Parathyroid adenoma (tissue), 2 donors: ENCODE results near the gene DENND1C.
A peak's percentile ranks its signal among the peaks of the same experiment; 100 is the strongest.

Experiments used
- H2AFZ ChIP-seq: fragments of 300-600 bp; sonication (generic); one replicate; pipeline ENCODE4 v1.7.0; 2017; ENCODE audit warnings: antibody characterized with exemption, mild to moderate bottlenecking
- H3K27ac ChIP-seq: fragments of 300-600 bp; sonication (generic); one replicate; pipeline ENCODE4 v1.7.0; 2017
- H3K27me3 ChIP-seq: fragments of 300-600 bp; sonication (generic); one replicate; pipeline ENCODE4 v1.7.0; 2017; ENCODE audit warnings: low read length; ENCODE audit not compliant: control insufficient read depth, insufficient read depth
- H3K36me3 ChIP-seq: fragments of 300-600 bp; sonication (generic); one replicate; pipeline ENCODE4 v1.7.0; 2017; ENCODE audit warnings: low read length; ENCODE audit not compliant: control insufficient read depth, insufficient read depth
- H3K4me1 ChIP-seq: fragments of 300-600 bp; sonication (generic); one replicate; pipeline ENCODE4 v1.7.0; 2017; ENCODE audit warnings: control low read depth
- H3K4me2 ChIP-seq: fragments of 300-600 bp; sonication (generic); one replicate; pipeline ENCODE4 v1.7.0; 2017; ENCODE audit warnings: low read length
- H3K4me3 ChIP-seq: fragments of 300-600 bp; sonication (generic); one replicate; pipeline ENCODE4 v1.7.0; 2017; ENCODE audit warnings: low read depth, low read length
- H3K79me2 ChIP-seq: fragments of 300-600 bp; sonication (generic); one replicate; pipeline ENCODE4 v1.7.0; 2017; ENCODE audit warnings: control low read depth
- H3K9ac ChIP-seq: fragments of 300-600 bp; sonication (generic); one replicate; pipeline ENCODE4 v1.7.0; 2017; ENCODE audit warnings: mild to moderate bottlenecking
- H3K9me3 ChIP-seq: fragments of 300-600 bp; sonication (generic); one replicate; pipeline ENCODE4 v1.7.0; 2017; ENCODE audit warnings: low read length; ENCODE audit not compliant: control insufficient read depth
- TF ChIP-seq, protein P1 (sequence below): fragments of 300-600 bp; sonication (generic); IDR thresholded peaks from one replicate; pipeline ENCODE4 v1.7.0; 2017; ENCODE audit warnings: antibody characterized with exemption, mild to moderate bottlenecking
- donor health status: primary hyperparathyroidism.

DENND1C gene

GRCh38 chr19:6425732-6426620 is 55.6 kb downstream of the DENND1C start:
- TF ChIP-seq, protein P1, sequence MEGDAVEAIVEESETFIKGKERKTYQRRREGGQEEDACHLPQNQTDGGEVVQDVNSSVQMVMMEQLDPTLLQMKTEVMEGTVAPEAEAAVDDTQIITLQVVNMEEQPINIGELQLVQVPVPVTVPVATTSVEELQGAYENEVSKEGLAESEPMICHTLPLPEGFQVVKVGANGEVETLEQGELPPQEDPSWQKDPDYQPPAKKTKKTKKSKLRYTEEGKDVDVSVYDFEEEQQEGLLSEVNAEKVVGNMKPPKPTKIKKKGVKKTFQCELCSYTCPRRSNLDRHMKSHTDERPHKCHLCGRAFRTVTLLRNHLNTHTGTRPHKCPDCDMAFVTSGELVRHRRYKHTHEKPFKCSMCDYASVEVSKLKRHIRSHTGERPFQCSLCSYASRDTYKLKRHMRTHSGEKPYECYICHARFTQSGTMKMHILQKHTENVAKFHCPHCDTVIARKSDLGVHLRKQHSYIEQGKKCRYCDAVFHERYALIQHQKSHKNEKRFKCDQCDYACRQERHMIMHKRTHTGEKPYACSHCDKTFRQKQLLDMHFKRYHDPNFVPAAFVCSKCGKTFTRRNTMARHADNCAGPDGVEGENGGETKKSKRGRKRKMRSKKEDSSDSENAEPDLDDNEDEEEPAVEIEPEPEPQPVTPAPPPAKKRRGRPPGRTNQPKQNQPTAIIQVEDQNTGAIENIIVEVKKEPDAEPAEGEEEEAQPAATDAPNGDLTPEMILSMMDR, result no peak
- Histone ChIP-seq H2AFZ (peak overlapping the region; percentile 92), H3K4me2 (peak overlapping the region; percentile 50), H3K27me3 (no peaks in the 10 kb centered on the region), H3K9ac (no peak overlapping the region), H3K4me1 (peaks cover 13% of the 10 kb centered on the region), H3K4me3 (peak overlapping the region; percentile 43), H3K9me3 (no peaks in the 10 kb centered on the region), H3K36me3 (no peaks in the 10 kb centered on the region), H3K79me2 (peaks cover 22% of the 10 kb centered on the region), H3K27ac (peak overlapping the region; percentile 70)

DNA sequence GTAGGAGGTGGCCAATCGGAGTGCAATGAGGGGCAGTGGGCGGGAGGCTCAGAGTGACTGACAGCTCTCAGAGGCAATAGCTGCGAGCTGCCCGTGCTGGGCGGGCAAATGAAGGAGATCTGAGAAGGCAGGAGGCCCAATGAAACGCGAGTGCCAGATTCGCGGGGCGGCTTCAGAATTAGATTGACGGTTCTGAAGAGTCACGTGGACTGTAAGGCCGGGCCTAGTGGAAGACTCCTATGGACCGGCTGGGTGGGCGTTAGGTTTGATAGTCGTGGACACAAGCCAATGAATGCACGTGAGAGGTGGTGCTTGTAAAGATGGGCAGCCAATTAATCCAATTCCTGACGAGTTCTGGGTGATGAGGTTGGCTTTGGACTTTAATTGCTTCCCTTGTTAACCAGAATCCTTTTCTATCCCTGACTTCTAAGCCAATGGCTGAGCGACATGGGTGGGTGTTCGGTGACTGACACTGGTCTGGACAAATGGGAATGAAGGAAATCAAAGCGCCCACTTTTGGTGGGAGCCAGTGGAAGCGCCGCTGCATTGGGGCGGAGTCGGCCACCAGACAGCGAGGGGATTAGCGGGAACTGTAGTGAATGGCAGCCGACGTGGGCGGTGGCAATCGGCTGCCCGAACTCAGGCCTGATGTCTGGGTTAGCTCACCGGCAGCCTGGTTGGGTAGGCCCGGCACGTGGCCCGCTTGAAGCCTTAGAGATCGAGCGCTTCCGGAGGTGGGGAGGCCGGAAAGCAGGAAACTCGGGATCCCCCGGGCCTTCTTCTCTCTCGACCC is 56.5 kb downstream of the DENND1C start:
- Histone ChIP-seq H3K9me3 (no peaks in the 10 kb centered on the region), H3K27me3 (no peaks in the 10 kb centered on the region), H3K4me2 (peak overlapping the region; percentile 50), H3K36me3 (no peaks in the 10 kb centered on the region), H3K27ac (peak overlapping the region; percentile 70), H3K4me1 (peaks cover 13% of the 10 kb centered on the region), H3K79me2 (peaks cover 22% of the 10 kb centered on the region), H2AFZ (peak overlapping the region; percentile 92), H3K4me3 (peak overlapping the region; percentile 43), H3K9ac (no peak overlapping the region)
- TF ChIP-seq, protein P1, result no peak

- Histone ChIP-seq H3K9ac (peak within 1 kb of the TSS; percentile 46), H2AFZ (peak within 1 kb of the TSS; percentile 92), H3K9me3 (no peaks in the 10 kb centered on the region), H3K36me3 (no peaks in the 10 kb centered on the region), H3K79me2 (peaks cover 22% of the 10 kb centered on the region), H3K4me3 (peak within 1 kb of the TSS; percentile 65), H3K27ac (peak within 1 kb of the TSS; percentile 70), H3K4me1 (peaks cover 13% of the 10 kb centered on the region), H3K4me2 (peak within 1 kb of the TSS; percentile 62), H3K27me3 (no peaks in the 10 kb centered on the region)
- TF ChIP-seq, protein P1, result no peak
Measured at GRCh38 chr19:6424195-6424938, 57.2 kb downstream of the DENND1C start, which contains the start of gene KHSRP. KHSRP (minus strand) TSS chr19:6424811; CDS start chr19:6424701, 110 bp downstream.

DNA sequence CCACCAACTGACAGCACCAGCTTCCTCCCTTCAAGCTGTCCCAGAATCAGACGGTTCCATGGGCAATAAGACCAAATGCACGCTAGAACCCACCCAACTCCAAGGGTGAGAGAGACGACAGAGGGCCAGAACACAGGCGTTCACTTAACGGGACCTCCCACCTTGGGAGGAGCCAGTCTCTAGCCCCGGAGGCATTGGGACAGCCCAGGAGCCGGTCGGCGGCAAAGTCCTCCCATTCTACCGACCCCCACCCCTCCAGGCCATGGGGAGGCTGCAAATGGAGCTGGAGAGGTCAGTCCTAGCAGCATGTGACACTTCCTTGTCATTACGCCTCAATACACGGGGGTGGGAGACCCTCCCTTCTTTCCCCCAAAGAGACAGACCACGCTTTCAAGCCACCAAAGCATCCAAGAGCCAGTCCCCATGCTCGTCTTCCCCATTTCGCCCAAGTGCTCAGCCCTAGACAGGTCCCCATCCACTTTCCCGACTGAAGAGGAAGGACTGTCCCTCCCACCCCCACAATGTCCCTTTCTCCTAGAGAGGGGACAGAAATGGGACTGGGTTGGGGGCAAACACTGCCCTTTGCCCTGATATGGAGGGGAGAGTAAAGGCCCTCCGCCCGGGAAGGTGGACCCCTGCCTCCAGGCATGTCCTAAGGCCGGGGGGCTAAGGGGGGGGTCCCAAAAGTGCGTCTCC is 57.9 kb downstream of the DENND1C start:
- H3K27ac ChIP-seq, result peak overlapping the region; percentile 51
- H3K27me3 ChIP-seq, result no peaks in the 10 kb centered on the region
- TF ChIP-seq, protein P1, result no peak
- no peaks in the 10 kb centered on the region for H3K36me3 ChIP-seq
- peak overlapping the region; percentile 62 for H3K4me2 ChIP-seq
- peaks cover 13% of the 10 kb centered on the region for H3K4me1 ChIP-seq
- H2AFZ ChIP-seq, result no peak overlapping the region
- peak overlapping the region; percentile 65 for H3K4me3 ChIP-seq
- H3K9ac ChIP-seq, result peak overlapping the region; percentile 46
- no peaks in the 10 kb centered on the region for H3K9me3 ChIP-seq
- peaks cover 22% of the 10 kb centered on the region for H3K79me2 ChIP-seq
